Measurements from ENCODE around the gene C1orf105. TPM values are rescaled to one million over a fixed set of nuclear protein-coding genes. Genes with fewer than 3 reads are reported as not detected.

C1orf105 gene
- polyA plus RNA-seq, 1 of the 3 experiments (the other 2 are of a cell fraction) = not detected

GRCh38 chr1:172446547-172446946 lies 26.1 kb downstream of the C1orf105 start (continued):
- TF ChIP-seq CHD2 (IDR thresholded peaks at IDR 0.05; ENCODE audit: low read length, partially characterized antibody) (no peak), TAF1 (IDR thresholded peaks at IDR 0.05; ENCODE audit: borderline replicate concordance, low read depth, low read length) (no peak), TCF12 (IDR thresholded peaks at IDR 0.05) (no peak), SMC3 (IDR thresholded peaks at IDR 0.05; ENCODE audit: low read depth, low read length) (no peak)

- H3K36me3 ChIP-seq (replicated peaks in 1 of 2; ENCODE audit: control insufficient read depth in 1 of 2, insufficient read depth in 2 of 2, low read length in 1 of 2) = no peaks in the 10 kb centered on the region
- H3K79me2 ChIP-seq (ENCODE audit: insufficient read depth) = peaks cover 12% of the 10 kb centered on the region
- no peak overlapping the region for H3K27ac ChIP-seq (ENCODE audit: low read depth in 2 of 2, low read length in 1 of 2)
- H4K20me1 ChIP-seq (ENCODE audit: insufficient read depth) = no peaks in the 10 kb centered on the region
- peaks cover 0 to 13% of the 10 kb centered on the region in 2 experiments; a peak in 3 of 4 replicates for H3K4me1 ChIP-seq (ENCODE audit: control insufficient read depth in 1 of 2, insufficient read depth in 2 of 2, low read depth in 1 of 2, low read length in 1 of 2)
- WGBS (ENCODE audit: low lambda C conversion rate) = 97% methylated on average over 2 of the region's 2 CpGs
- H3K4me2 ChIP-seq = no peak overlapping the region
- H3F3A ChIP-seq (replicated peaks; ENCODE audit: insufficient read depth) = no peaks in the 10 kb centered on the region
- ChIA-PET CTCF (no interaction called here), POLR2A (no interaction called here)
- TF ChIP-seq RCOR1 (IDR thresholded peaks at IDR 0.05; ENCODE audit: low read length) (no peak), TCF12 (IDR thresholded peaks at IDR 0.05) (no peak), MAX (IDR thresholded peaks at IDR 0.05; ENCODE audit: low read depth) (no peak), RAD21 (IDR thresholded peaks at IDR 0.05; ENCODE audit: low read length) (no peak), PBX3 (IDR thresholded peaks at IDR 0.05) (no peak), FOXM1 (IDR thresholded peaks at IDR 0.05; ENCODE audit: low read depth) (no peak), ELF1 (IDR thresholded peaks at IDR 0.05) (no peak), MXI1 (IDR thresholded peaks at IDR 0.05; ENCODE audit: low read depth, low read length) (no peak), EP300 (IDR thresholded peaks at IDR 0.05; ENCODE audit: borderline replicate concordance in 1 of 2, low read depth in 1 of 2, low read length in 1 of 2) (no peak), RFX5 (IDR thresholded peaks at IDR 0.05; ENCODE audit: low read length) (no peak), GABPA (IDR thresholded peaks at IDR 0.05; ENCODE audit: low read depth) (no peak), GATA2 (CRISPR knock-in tag; IDR thresholded peaks at IDR 0.05) (no peak), TEAD4 (IDR thresholded peaks at IDR 0.05; ENCODE audit: borderline replicate concordance, insufficient read depth) (no peak), JUND (IDR thresholded peaks at IDR 0.05) (no peak), IRF3 (IDR thresholded peaks at IDR 0.05; ENCODE audit: low read depth, low read length) (no peak), REST (IDR thresholded peaks at IDR 0.05; ENCODE audit: low read depth, low read length) (no peak), TAF1 (IDR thresholded peaks at IDR 0.05; ENCODE audit: borderline replicate concordance, low read depth, low read length) (no peak), MEF2A (IDR thresholded peaks at IDR 0.05; ENCODE audit: borderline replicate concordance, low read depth) (no peak), SMC3 (IDR thresholded peaks at IDR 0.05; ENCODE audit: low read depth, low read length) (no peak)
- no peaks in the 10 kb centered on the region for H3K27me3 ChIP-seq (ENCODE audit: insufficient read depth)
- H3K9me2 ChIP-seq = no peaks in the 10 kb centered on the region
- H3K4me3 ChIP-seq (ENCODE audit: low read depth in 2 of 2, low read length in 1 of 2) = no peak overlapping the region
- H3K9me3 ChIP-seq = no peaks in the 10 kb centered on the region
- no peak overlapping the region for H3K9ac ChIP-seq
- DNase-seq = no peak
- no peak overlapping the region for H2AFZ ChIP-seq (ENCODE audit: low read depth)
Measured at GRCh38 chr1:172447641-172448040, 27.2 kb downstream of the C1orf105 start.

Data from SK-N-SH (cell line).